Measurements from ENCODE around the gene ZMYND15. TPM values are rescaled to one million over a fixed set of nuclear protein-coding genes. Genes with fewer than 3 reads are reported as not detected.

Gene ZMYND15
- total and polyA plus RNA-seq, 2 of the 4 experiments (the other 2 are of a cell fraction): 0.07 TPM; not detected in 1

DNA sequence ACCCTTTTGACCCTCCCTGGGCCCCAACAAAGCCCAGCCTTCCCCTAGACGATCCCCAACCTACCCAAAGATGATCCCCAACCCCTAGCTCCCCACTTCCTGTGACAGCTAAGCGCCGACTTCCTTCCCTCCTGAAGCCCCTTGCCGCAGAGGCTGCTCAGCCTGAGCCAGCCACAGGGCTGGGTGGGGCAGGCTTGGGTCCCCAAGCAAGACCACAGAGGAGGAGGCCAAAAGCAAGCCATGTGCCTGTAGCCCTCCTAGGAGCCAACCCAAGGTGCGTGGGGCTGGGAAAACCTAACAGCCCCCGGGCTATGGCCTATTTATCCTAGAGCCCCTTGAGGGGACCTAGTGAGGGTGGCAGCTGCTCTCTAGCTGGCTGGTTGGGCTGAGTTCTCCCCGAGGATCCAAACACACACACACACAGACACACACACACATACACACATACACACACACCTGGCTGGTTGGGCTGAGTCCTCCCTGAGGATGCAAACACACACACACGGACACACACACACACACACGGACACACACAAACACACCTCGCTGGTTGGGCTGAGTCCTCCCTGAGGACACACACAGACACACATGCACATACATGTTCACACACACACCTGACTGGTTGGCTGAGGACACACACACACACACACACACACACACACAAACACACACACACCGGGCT, 24.4 kb upstream of the ZMYND15 start:
- dilution Hi-C loops (cut with HindIII; ENCODE audit: low sequenced_read_pairs, unreplicated experiment): no loop called here
- DNase-seq: no peak
- Histone ChIP-seq H3K18ac (ENCODE audit: low read depth, low read length) (no peak overlapping the region), H4K8ac (ENCODE audit: low read depth in 2 of 2, low read length in 2 of 2) (no peak overlapping the region), H2BK120ac (ENCODE audit: low read depth, low read length) (no peak overlapping the region), H3K27ac (ENCODE audit: insufficient read depth, low read length) (no peak overlapping the region), H3K36me3 (ENCODE audit: control insufficient read depth, insufficient read depth, low read length) (peaks cover 2% of the 10 kb centered on the region; the same call in 1 of the 2 replicates), H3K27me3 (ENCODE audit: control insufficient read depth, insufficient read depth, low read length) (no peaks in the 10 kb centered on the region), H3K9me1 (ENCODE audit: insufficient read depth, low read length) (0 out of 2 replicates have a peak, but pooled peaks cover 4% of the 10 kb centered on the region), H2AK5ac (ENCODE audit: low read depth, low read length) (no peak overlapping the region), H2AFZ (replicated peaks; ENCODE audit: low read length, poor library complexity) (no peak overlapping the region), H2AK9ac (replicated peaks; ENCODE audit: low read depth, low read length, poor library complexity) (peak overlapping the region; percentile 24), H2BK20ac (ENCODE audit: low read depth, low read length) (no peak overlapping the region), H4K5ac (ENCODE audit: low read depth, low read length) (no peak overlapping the region), H3K9me3 (ENCODE audit: control insufficient read depth, insufficient read depth, low read length) (no peaks in the 10 kb centered on the region), H3K56ac (ENCODE audit: extremely low read depth, insufficient read depth, low read length) (no peak overlapping the region), H3K23ac (ENCODE audit: low read depth, low read length) (no peak overlapping the region), H3K14ac (replicated peaks; ENCODE audit: low read depth, low read length) (no peak overlapping the region), H3K9ac (ENCODE audit: low read depth, low read length) (no peak overlapping the region), H3K4me3 (ENCODE audit: insufficient read depth, low read depth, low read length) (no peak overlapping the region), H2BK15ac (ENCODE audit: low read depth, low read length) (no peak overlapping the region), H3K4ac (ENCODE audit: low read depth, low read length) (no peak overlapping the region), H2BK5ac (ENCODE audit: low read depth, low read length, poor library complexity, severe bottlenecking) (no peak overlapping the region), H3K4me2 (ENCODE audit: low read depth, low read length) (no peak overlapping the region), H4K20me1 (ENCODE audit: insufficient read depth, low read length) (no peaks in the 10 kb centered on the region), H3K79me1 (ENCODE audit: low read depth in 1 of 2, low read length in 2 of 2) (peaks cover 3% of the 10 kb centered on the region in 2 experiments; a peak in 3 of 4 replicates), H4K91ac (ENCODE audit: insufficient read depth, low read depth, low read length) (no peak overlapping the region), H3K4me1 (ENCODE audit: control insufficient read depth, insufficient read depth, low read length) (peaks cover 4% of the 10 kb centered on the region; the same call in 1 of the 2 replicates)
- CTCF ChIA-PET: no interaction called here
- intact Hi-C loops (cut with micrococcal nuclease): no loop called here
- in situ Hi-C loops (cut with MboI; ENCODE audit: low sequenced_read_pairs): loop anchor here (10.0 kb wide), 1 partner anchor 170 kb away; no protein-coding TSS in a partner anchor
- 100% methylated on average over 1 of the region's 11 CpGs; no CpG with 5 or more reads in 1 of the 2 experiments for WGBS, 2 experiments (ENCODE audit: extremely low coverage in 2 of 2, insufficient read length in 1 of 2)
- TF ChIP-seq MXI1 (IDR thresholded peaks at IDR 0.05; ENCODE audit: borderline replicate concordance, low read depth, low read length): no peak
- TF ChIP-seq BHLHE40 (IDR thresholded peaks at IDR 0.05; ENCODE audit: low read depth, low read length): no peak
- TF ChIP-seq MAFK (IDR thresholded peaks at IDR 0.05; ENCODE audit: low read depth, low read length): no peak
- no peak for TF ChIP-seq RFX5 (IDR thresholded peaks at IDR 0.05; ENCODE audit: low read depth, low read length)
- no peak for TF ChIP-seq NFE2L2 (IDR thresholded peaks at IDR 0.05; ENCODE audit: low read depth, low read length)
- no peak for TF ChIP-seq CHD1 (IDR thresholded peaks at IDR 0.05; ENCODE audit: low read depth, low read length)
- TF ChIP-seq, protein P1, sequence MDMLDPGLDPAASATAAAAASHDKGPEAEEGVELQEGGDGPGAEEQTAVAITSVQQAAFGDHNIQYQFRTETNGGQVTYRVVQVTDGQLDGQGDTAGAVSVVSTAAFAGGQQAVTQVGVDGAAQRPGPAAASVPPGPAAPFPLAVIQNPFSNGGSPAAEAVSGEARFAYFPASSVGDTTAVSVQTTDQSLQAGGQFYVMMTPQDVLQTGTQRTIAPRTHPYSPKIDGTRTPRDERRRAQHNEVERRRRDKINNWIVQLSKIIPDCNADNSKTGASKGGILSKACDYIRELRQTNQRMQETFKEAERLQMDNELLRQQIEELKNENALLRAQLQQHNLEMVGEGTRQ (IDR thresholded peaks at IDR 0.05; ENCODE audit: low read depth, low read length): no peak
- no peak for TF ChIP-seq MAZ (IDR thresholded peaks at IDR 0.05; ENCODE audit: borderline replicate concordance, low read depth, low read length)
- TF ChIP-seq, protein P2, sequence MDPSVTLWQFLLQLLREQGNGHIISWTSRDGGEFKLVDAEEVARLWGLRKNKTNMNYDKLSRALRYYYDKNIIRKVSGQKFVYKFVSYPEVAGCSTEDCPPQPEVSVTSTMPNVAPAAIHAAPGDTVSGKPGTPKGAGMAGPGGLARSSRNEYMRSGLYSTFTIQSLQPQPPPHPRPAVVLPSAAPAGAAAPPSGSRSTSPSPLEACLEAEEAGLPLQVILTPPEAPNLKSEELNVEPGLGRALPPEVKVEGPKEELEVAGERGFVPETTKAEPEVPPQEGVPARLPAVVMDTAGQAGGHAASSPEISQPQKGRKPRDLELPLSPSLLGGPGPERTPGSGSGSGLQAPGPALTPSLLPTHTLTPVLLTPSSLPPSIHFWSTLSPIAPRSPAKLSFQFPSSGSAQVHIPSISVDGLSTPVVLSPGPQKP (IDR thresholded peaks at IDR 0.05; ENCODE audit: borderline replicate concordance, low read depth, low read length): no peak
- no peak for TF ChIP-seq SMC3 (IDR thresholded peaks at IDR 0.05; ENCODE audit: low read depth, low read length)
- BruUV-seq (replicated peaks): no TSS peak
- POLR2A ChIA-PET (ENCODE audit: unreplicated experiment): no interaction called here
- ATAC-seq (ENCODE audit: low read depth): no peak
